GM23338 (cell line): ENCODE measurements around the gene WDR27. TPM values are rescaled to one million over a fixed set of nuclear protein-coding genes. Genes with fewer than 3 reads are reported as not detected.

Experiments
- EZH2 ChIP-seq: fragments of 200-600 bp; sonication (generic); IDR thresholded peaks from one replicate; pipeline ENCODE4 v1.8.0; 2017; ENCODE audit warnings: antibody characterized with exemption, mild to moderate bottlenecking, low read depth; ENCODE audit not compliant: unreplicated experiment
- EZH2phosphoT487 ChIP-seq: fragments of 200-600 bp; sonication (generic); IDR thresholded peaks from one replicate; pipeline ENCODE4 v1.8.1; 2018; ENCODE audit warnings: antibody characterized with exemption; ENCODE audit not compliant: unreplicated experiment
- NANOG ChIP-seq: IDR thresholded peaks from 2 replicates; pipeline ENCODE4 v1.6.1; 2016; ENCODE audit warnings: antibody characterized with exemption, borderline replicate concordance
- POLR2AphosphoS5 ChIP-seq: IDR thresholded peaks from 2 replicates; pipeline ENCODE4 v1.6.1; 2016; ENCODE audit warnings: antibody characterized with exemption, low read depth
- REST ChIP-seq: IDR thresholded peaks from one replicate; pipeline ENCODE4 v1.6.1; 2018; ENCODE audit warnings: antibody characterized with exemption; ENCODE audit not compliant: unreplicated experiment
- ZNF331 ChIP-seq: fragments of 250-450 bp; sonication (Bioruptor Pico); IDR thresholded peaks from 2 replicates; pipeline ENCODE4 v1.5.0; 2020; ENCODE audit warnings: low read depth, mild to moderate bottlenecking, moderate library complexity
- polyA plus RNA-seq: library from polyadenylated mRNA; unstranded; fragments of >200 nt; fragmentation: Nextera tagmentation; extraction: Ambion mirVana; gene quantifications from 2 replicates; pipeline ENCODE4 v1.2.1, GENCODE V29; 2016
- total RNA-seq: library from RNA; depleted of rRNA; stranded (reverse); fragments of >200 nt; shearing (Covaris generic); gene quantifications from 2 replicates; pipeline ENCODE4 v1.2.3, GENCODE V29; 2014
- TF ChIP-seq, protein P1 (sequence below): fragments of 250-450 bp; sonication (Bioruptor Pico); IDR thresholded peaks from 2 replicates; pipeline ENCODE4 v1.5.0; 2020; ENCODE audit warnings: mild to moderate bottlenecking, moderate library complexity
- TF ChIP-seq, protein P2 (sequence below), 2 experiments: fragments of 200-600 bp in 1 of 2; sonication (generic) in 1 of 2; conservative IDR thresholded peaks; 2 replicates each; pipeline versions ENCODE4 v1.5.1 to v1.6.1; 2016 to 2017; ENCODE audit warnings: antibody characterized with exemption in 2 of 2, low read depth in 2 of 2, mild to moderate bottlenecking in 2 of 2, moderate library complexity in 1 of 2

Gene WDR27
- total and polyA plus RNA-seq, 2 experiments from 2014 or later: 55.3 to 80.4 TPM

DNA sequence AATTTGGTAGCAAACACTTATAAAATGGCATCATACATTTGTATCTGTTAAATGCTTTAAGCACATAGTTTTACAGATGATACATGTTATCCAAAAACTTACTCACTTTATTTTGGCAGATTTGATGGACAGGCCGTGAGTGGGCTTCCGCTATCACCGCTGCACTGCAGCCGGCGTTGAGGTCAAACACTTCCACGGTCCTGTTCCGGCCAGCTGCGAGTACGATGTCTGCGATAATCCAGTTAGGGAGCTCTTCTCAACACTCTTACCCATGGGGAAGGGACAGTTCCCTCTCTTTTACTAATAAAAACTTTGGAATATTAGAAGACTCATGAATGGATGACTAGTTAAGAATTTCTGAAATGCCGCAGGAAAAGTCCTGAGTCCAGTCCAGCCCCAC is 69.0 kb downstream of the WDR27 start (continued):
- TF ChIP-seq, protein P1, sequence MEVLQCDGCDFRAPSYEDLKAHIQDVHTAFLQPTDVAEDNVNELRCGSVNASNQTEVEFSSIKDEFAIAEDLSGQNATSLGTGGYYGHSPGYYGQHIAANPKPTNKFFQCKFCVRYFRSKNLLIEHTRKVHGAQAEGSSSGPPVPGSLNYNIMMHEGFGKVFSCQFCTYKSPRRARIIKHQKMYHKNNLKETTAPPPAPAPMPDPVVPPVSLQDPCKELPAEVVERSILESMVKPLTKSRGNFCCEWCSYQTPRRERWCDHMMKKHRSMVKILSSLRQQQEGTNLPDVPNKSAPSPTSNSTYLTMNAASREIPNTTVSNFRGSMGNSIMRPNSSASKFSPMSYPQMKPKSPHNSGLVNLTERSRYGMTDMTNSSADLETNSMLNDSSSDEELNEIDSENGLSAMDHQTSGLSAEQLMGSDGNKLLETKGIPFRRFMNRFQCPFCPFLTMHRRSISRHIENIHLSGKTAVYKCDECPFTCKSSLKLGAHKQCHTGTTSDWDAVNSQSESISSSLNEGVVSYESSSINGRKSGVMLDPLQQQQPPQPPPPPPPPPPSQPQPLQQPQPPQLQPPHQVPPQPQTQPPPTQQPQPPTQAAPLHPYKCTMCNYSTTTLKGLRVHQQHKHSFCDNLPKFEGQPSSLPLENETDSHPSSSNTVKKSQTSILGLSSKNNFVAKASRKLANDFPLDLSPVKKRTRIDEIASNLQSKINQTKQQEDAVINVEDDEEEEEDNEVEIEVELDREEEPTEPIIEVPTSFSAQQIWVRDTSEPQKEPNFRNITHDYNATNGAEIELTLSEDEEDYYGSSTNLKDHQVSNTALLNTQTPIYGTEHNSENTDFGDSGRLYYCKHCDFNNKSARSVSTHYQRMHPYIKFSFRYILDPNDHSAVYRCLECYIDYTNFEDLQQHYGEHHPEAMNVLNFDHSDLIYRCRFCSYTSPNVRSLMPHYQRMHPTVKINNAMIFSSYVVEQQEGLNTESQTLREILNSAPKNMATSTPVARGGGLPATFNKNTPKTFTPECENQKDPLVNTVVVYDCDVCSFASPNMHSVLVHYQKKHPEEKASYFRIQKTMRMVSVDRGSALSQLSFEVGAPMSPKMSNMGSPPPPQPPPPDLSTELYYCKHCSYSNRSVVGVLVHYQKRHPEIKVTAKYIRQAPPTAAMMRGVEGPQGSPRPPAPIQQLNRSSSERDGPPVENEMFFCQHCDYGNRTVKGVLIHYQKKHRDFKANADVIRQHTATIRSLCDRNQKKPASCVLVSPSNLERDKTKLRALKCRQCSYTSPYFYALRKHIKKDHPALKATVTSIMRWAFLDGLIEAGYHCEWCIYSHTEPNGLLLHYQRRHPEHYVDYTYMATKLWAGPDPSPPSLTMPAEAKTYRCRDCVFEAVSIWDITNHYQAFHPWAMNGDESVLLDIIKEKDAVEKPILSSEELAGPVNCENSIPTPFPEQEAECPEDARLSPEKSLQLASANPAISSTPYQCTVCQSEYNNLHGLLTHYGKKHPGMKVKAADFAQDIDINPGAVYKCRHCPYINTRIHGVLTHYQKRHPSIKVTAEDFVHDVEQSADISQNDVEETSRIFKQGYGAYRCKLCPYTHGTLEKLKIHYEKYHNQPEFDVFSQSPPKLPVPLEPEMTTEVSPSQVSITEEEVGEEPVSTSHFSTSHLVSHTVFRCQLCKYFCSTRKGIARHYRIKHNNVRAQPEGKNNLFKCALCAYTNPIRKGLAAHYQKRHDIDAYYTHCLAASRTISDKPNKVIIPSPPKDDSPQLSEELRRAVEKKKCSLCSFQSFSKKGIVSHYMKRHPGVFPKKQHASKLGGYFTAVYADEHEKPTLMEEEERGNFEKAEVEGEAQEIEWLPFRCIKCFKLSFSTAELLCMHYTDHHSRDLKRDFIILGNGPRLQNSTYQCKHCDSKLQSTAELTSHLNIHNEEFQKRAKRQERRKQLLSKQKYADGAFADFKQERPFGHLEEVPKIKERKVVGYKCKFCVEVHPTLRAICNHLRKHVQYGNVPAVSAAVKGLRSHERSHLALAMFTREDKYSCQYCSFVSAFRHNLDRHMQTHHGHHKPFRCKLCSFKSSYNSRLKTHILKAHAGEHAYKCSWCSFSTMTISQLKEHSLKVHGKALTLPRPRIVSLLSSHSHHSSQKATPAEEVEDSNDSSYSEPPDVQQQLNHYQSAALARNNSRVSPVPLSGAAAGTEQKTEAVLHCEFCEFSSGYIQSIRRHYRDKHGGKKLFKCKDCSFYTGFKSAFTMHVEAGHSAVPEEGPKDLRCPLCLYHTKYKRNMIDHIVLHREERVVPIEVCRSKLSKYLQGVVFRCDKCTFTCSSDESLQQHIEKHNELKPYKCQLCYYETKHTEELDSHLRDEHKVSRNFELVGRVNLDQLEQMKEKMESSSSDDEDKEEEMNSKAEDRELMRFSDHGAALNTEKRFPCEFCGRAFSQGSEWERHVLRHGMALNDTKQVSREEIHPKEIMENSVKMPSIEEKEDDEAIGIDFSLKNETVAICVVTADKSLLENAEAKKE: no peak
- TF ChIP-seq EZH2phosphoT487 (no peak), ZNF331 (CRISPR knock-in tag) (no peak), NANOG (no peak), EZH2 (no peak), POLR2AphosphoS5 (no peak), REST (no peak)
- TF ChIP-seq, protein P2, sequence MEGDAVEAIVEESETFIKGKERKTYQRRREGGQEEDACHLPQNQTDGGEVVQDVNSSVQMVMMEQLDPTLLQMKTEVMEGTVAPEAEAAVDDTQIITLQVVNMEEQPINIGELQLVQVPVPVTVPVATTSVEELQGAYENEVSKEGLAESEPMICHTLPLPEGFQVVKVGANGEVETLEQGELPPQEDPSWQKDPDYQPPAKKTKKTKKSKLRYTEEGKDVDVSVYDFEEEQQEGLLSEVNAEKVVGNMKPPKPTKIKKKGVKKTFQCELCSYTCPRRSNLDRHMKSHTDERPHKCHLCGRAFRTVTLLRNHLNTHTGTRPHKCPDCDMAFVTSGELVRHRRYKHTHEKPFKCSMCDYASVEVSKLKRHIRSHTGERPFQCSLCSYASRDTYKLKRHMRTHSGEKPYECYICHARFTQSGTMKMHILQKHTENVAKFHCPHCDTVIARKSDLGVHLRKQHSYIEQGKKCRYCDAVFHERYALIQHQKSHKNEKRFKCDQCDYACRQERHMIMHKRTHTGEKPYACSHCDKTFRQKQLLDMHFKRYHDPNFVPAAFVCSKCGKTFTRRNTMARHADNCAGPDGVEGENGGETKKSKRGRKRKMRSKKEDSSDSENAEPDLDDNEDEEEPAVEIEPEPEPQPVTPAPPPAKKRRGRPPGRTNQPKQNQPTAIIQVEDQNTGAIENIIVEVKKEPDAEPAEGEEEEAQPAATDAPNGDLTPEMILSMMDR (conservative IDR thresholded peaks at IDR 0.05; ENCODE audit: low read depth in 2 of 2): no peak
